Measurements from ENCODE around the gene EML2. TPM values are rescaled to one million over a fixed set of nuclear protein-coding genes. Genes with fewer than 3 reads are reported as not detected.

Gene EML2
- total and polyA plus RNA-seq, 2 donors, result 19.3 to 55.2 TPM

DNA sequence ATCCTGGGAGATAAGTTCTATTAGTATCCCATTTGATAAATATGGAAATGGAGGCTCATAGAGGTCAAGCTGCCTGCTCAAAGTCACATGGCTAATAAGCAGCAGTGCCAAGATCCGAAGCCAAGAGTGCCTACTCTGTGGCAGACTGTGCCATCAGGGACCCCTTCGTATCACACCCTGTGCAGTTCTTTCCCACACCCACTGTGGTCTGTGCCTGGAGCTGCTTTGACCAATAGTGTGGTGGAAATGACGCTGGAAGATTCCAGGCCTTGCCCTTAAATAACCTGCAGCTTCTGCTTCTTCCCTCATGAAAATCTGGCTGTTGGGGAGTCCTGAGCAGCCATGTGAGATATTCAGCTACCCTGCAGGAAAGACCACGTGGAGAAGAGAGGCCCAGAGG lies 64.7 kb downstream of the EML2 start:
- Histone ChIP-seq H3K27me3 (ENCODE audit: control insufficient read depth in 2 of 2, insufficient read depth in 1 of 2, low read length in 1 of 2) (no peaks in the 10 kb centered on the region), H3K9me3 (ENCODE audit: control insufficient read depth in 2 of 2, insufficient read depth in 1 of 2, low read length in 1 of 2) (no peaks in the 10 kb centered on the region), H3K27ac (ENCODE audit: low read depth in 1 of 2, low read length in 1 of 2) (no peak overlapping the region), H3K4me3 (ENCODE audit: low read length in 2 of 2) (no peak overlapping the region), H3K4me1 (ENCODE audit: control insufficient read depth in 2 of 2, insufficient read depth in 2 of 2, low read length in 2 of 2) (no peaks in the 10 kb centered on the region), H3K36me3 (ENCODE audit: control insufficient read depth in 2 of 2, insufficient read depth in 2 of 2, low read length in 1 of 2) (peaks cover 4 to 10% of the 10 kb centered on the region in 2 donors)
- DNase-seq (ENCODE audit: low read depth in 6 of 9, low spot score in 9 of 9), result no peak
- WGBS, result 93% methylated on average over 4 of the region's 4 CpGs

DNA sequence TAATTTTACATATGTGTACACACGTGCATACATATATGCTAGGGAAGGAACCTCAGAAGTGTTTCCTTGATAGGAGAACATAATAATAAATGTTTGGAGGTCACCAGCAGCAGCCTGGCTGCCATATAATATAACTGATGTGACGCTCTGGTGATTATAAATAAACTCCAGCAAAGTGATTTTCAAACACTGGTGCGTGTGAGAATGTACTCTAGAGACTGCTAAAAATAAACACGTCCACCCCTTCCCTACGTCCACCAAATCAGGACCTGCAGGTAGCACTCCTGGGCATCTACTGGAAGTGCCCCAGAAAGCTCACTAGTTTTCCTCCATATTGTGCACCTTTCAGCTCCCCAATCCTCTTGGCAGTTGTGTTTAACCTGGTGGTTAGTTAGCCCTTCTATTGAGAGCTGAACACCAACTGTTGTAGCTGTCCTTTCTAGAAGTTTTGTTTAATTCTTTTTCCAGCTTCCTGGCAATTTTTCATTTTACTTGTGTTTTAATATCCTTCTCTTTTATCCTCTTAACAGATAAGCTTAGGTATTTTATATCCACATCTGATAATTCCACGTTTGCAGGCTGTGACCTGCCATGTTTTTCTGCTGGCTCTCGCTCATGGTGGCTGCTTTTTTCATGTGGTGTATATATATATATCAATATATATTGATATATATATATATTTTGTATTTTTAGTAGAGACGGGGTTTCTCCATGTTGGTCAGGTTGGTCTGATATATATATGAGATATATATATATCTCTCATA lies 67.6 kb downstream of the EML2 start:
- no peak for DNase-seq (ENCODE audit: low read depth in 6 of 9, low spot score in 9 of 9)
- Histone ChIP-seq H3K9me3 (ENCODE audit: control insufficient read depth in 2 of 2, insufficient read depth in 1 of 2, low read length in 1 of 2) (no peaks in the 10 kb centered on the region), H3K4me1 (ENCODE audit: control insufficient read depth in 2 of 2, insufficient read depth in 2 of 2, low read length in 2 of 2) (no peaks in the 10 kb centered on the region), H3K27ac (ENCODE audit: low read depth in 1 of 2, low read length in 1 of 2) (no peak overlapping the region), H3K4me3 (ENCODE audit: low read length in 2 of 2) (no peak overlapping the region), H3K36me3 (ENCODE audit: control insufficient read depth in 2 of 2, insufficient read depth in 2 of 2, low read length in 1 of 2) (peaks cover 5 to 12% of the 10 kb centered on the region in 2 donors), H3K27me3 (ENCODE audit: control insufficient read depth in 2 of 2, insufficient read depth in 1 of 2, low read length in 1 of 2) (no peaks in the 10 kb centered on the region)
- WGBS, result 96% methylated on average over 8 of the region's 8 CpGs

DNA sequence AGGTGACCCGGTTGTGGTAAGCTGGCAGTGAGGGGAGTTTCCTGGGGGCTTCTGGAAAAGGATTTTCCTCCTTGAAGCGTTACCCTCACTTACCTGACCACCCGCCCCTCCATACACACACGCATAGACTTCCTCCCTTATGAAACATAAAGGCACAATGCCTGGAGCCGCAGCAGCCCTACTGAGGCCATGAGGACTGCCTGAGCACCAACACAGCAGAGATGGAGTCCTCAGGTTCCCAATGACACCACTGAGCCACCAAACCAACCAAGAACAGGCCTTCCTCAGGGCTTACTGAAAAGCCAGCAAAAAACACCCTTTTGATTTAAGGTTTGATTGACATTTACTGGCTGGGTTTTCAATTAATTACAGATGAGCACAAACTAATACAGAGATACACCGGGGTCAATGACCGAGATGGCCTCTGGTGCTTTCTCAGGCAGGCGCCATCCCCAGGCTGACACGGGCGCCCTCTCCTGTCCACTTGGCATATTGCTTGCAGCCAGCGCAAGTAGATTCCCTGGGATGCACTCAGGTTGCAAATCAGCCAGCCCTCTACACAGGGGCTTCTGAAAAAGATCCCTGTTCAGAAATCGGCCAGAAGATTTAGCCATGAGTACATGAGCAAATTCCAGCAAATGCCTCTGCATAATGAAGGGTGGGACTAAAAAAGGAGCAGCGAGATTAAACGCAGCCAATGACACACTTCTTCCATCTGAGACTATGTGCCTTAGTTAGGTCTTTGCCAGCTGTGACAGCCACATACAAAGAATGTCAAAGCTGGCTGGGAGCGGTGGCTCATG lies 69.4 kb downstream of the EML2 start:
- H3K27me3 ChIP-seq (ENCODE audit: control insufficient read depth in 2 of 2, insufficient read depth in 1 of 2, low read length in 1 of 2), result no peaks in the 10 kb centered on the region
- H3K36me3 ChIP-seq (ENCODE audit: control insufficient read depth in 2 of 2, insufficient read depth in 2 of 2, low read length in 1 of 2), result peaks cover 5 to 8% of the 10 kb centered on the region in 2 donors
- no peaks in the 10 kb centered on the region for H3K4me1 ChIP-seq (ENCODE audit: control insufficient read depth in 2 of 2, insufficient read depth in 2 of 2, low read length in 2 of 2)
- 80% methylated on average over 15 of the region's 15 CpGs for WGBS
- peak in 3 of 9 donors; percentile 15 to 49 (median 28) for DNase-seq (ENCODE audit: low read depth in 6 of 9, low spot score in 9 of 9)
- no peak overlapping the region for H3K4me3 ChIP-seq (ENCODE audit: low read length in 2 of 2)
- no peak overlapping the region for H3K27ac ChIP-seq (ENCODE audit: low read depth in 1 of 2, low read length in 1 of 2)
- H3K9me3 ChIP-seq (ENCODE audit: control insufficient read depth in 2 of 2, insufficient read depth in 1 of 2, low read length in 1 of 2), result no peaks in the 10 kb centered on the region

DNA sequence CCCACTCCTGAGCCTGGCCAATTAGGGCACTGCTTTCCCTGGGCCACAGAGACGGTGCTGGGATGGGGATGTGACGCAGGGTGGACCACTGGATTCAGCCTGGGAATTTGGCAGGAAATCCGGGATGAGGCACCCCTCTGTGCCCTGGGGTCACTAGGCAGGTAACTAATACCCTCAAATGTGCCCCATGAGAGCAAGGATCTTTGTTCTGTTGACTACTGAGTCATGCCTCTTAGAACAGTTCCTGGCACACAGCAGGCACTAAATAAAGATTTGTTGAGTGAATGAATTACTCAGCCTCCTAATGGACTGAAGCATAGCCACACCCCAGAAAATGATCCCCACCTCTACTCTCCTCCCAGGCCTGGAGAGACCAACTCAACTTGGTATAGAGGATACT lies 70.5 kb downstream of the EML2 start:
- 97% methylated on average over 3 of the region's 3 CpGs for WGBS
- Histone ChIP-seq H3K36me3 (ENCODE audit: control insufficient read depth in 2 of 2, insufficient read depth in 2 of 2, low read length in 1 of 2) (peaks cover 5 to 8% of the 10 kb centered on the region in 2 donors), H3K4me3 (ENCODE audit: low read length in 2 of 2) (no peak overlapping the region), H3K4me1 (ENCODE audit: control insufficient read depth in 2 of 2, insufficient read depth in 2 of 2, low read length in 2 of 2) (peaks cover 9% of the 10 kb centered on the region in 2 donors), H3K27me3 (ENCODE audit: control insufficient read depth in 2 of 2, insufficient read depth in 1 of 2, low read length in 1 of 2) (no peaks in the 10 kb centered on the region), H3K27ac (ENCODE audit: low read depth in 1 of 2, low read length in 1 of 2) (no peak overlapping the region), H3K9me3 (ENCODE audit: control insufficient read depth in 2 of 2, insufficient read depth in 1 of 2, low read length in 1 of 2) (no peaks in the 10 kb centered on the region)
- DNase-seq (ENCODE audit: low read depth in 6 of 9, low spot score in 9 of 9), result no peak

DNA sequence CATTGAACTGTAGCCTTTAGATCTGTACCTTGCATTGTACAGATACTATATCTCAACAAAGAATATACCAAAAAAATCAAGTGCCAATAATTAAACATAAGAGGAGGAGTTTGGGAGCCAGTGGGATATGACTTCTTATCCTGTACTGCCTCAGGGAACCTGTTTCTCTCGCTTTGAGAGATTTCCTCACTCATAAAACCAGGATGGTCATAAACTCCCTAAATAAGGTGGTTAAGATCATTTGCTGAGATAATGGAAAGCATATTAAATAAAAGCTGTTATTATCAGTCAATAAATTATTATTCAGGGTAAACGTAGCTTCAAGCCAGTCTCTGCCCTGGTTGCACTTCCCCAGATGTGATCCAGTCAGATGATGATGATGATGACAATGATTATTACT lies 71.6 kb downstream of the EML2 start:
- DNase-seq (ENCODE audit: low read depth in 6 of 9, low spot score in 9 of 9), result no peak
- peaks cover 2 to 8% of the 10 kb centered on the region in 2 donors for H3K36me3 ChIP-seq (ENCODE audit: control insufficient read depth in 2 of 2, insufficient read depth in 2 of 2, low read length in 1 of 2)
- WGBS, result over 99% methylated on average over 2 of the region's 2 CpGs
- no peaks in the 10 kb centered on the region for H3K27me3 ChIP-seq (ENCODE audit: control insufficient read depth in 2 of 2, insufficient read depth in 1 of 2, low read length in 1 of 2)
- H3K27ac ChIP-seq (ENCODE audit: low read depth in 1 of 2, low read length in 1 of 2), result no peak overlapping the region
- no peak overlapping the region for H3K4me3 ChIP-seq (ENCODE audit: low read length in 2 of 2)
- peaks cover 17 to 20% of the 10 kb centered on the region in 2 donors for H3K4me1 ChIP-seq (ENCODE audit: control insufficient read depth in 2 of 2, insufficient read depth in 2 of 2, low read length in 2 of 2)
- no peaks in the 10 kb centered on the region for H3K9me3 ChIP-seq (ENCODE audit: control insufficient read depth in 2 of 2, insufficient read depth in 1 of 2, low read length in 1 of 2)

DNA sequence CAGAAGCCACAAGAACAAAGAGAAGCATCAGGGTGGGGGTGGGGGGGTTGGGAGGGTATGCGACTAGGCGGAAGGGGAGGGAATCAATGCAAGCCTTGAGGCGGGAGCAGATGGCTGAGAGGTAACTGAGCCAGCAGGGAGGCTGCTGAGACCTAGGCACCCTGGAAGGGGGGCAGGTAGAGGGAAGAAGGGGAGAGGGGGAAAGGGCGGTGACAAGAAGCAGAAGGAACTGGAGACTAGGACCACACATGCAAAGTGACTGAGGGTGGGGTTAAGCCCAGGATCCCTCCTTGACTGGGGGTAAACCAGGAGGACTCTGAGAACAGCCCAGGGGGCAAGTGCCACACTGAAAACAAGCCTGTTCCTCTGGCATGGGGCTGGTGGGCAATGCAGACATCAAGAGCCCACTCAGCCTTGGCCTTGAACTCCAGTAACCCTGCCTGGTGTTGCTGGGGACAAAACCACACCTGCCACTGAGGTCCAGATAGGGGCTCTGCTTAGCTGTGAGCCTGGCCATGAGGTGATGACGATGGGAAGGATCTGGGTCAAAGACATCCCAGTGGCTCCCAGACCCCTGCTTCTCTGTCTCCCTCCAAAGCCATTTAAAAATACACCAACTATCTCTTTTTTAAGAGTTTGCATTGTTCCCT lies 74.9 kb downstream of the EML2 start:
- WGBS, result 48% methylated on average over 5 of the region's 5 CpGs
- no peaks in the 10 kb centered on the region for H3K9me3 ChIP-seq (ENCODE audit: control insufficient read depth in 2 of 2, insufficient read depth in 1 of 2, low read length in 1 of 2)
- peak overlapping the region in 1 of 2 donors; percentile 6 for H3K4me3 ChIP-seq (ENCODE audit: low read length in 2 of 2)
- peaks cover 21 to 28% of the 10 kb centered on the region in 2 donors for H3K4me1 ChIP-seq (ENCODE audit: control insufficient read depth in 2 of 2, insufficient read depth in 2 of 2, low read length in 2 of 2)
- no peaks in the 10 kb centered on the region for H3K27me3 ChIP-seq (ENCODE audit: control insufficient read depth in 2 of 2, insufficient read depth in 1 of 2, low read length in 1 of 2)
- H3K27ac ChIP-seq (ENCODE audit: low read depth in 1 of 2, low read length in 1 of 2), result peak overlapping the region; percentile 37 to 97
- peak in 1 of 9 donors; percentile 26 for DNase-seq (ENCODE audit: low read depth in 6 of 9, low spot score in 9 of 9)
- no peaks in the 10 kb centered on the region for H3K36me3 ChIP-seq (ENCODE audit: control insufficient read depth in 2 of 2, insufficient read depth in 2 of 2, low read length in 1 of 2)

GRCh38 chr19:45560686-45561085 lies 78.5 kb downstream of the EML2 start:
- peaks cover 0 to 6% of the 10 kb centered on the region in 2 donors for H3K36me3 ChIP-seq (ENCODE audit: control insufficient read depth in 2 of 2, insufficient read depth in 2 of 2, low read length in 1 of 2)
- WGBS, result 95% methylated on average over 11 of the region's 11 CpGs
- H3K4me3 ChIP-seq (ENCODE audit: low read length in 2 of 2), result no peak overlapping the region
- no peak overlapping the region for H3K27ac ChIP-seq (ENCODE audit: low read depth in 1 of 2, low read length in 1 of 2)
- H3K27me3 ChIP-seq (ENCODE audit: control insufficient read depth in 2 of 2, insufficient read depth in 1 of 2, low read length in 1 of 2), result no peaks in the 10 kb centered on the region
- no peak for DNase-seq (ENCODE audit: low read depth in 6 of 9, low spot score in 9 of 9)
- H3K4me1 ChIP-seq (ENCODE audit: control insufficient read depth in 2 of 2, insufficient read depth in 2 of 2, low read length in 2 of 2), result peaks cover 21 to 31% of the 10 kb centered on the region in 2 donors
- no peaks in the 10 kb centered on the region for H3K9me3 ChIP-seq (ENCODE audit: control insufficient read depth in 2 of 2, insufficient read depth in 1 of 2, low read length in 1 of 2)

- Histone ChIP-seq H3K4me1 (ENCODE audit: control insufficient read depth in 2 of 2, insufficient read depth in 2 of 2, low read length in 2 of 2) (peaks cover 21 to 31% of the 10 kb centered on the region in 2 donors), H3K9me3 (ENCODE audit: control insufficient read depth in 2 of 2, insufficient read depth in 1 of 2, low read length in 1 of 2) (no peaks in the 10 kb centered on the region), H3K27me3 (ENCODE audit: control insufficient read depth in 2 of 2, insufficient read depth in 1 of 2, low read length in 1 of 2) (no peaks in the 10 kb centered on the region), H3K27ac (ENCODE audit: low read depth in 1 of 2, low read length in 1 of 2) (no peak overlapping the region), H3K4me3 (ENCODE audit: low read length in 2 of 2) (no peak overlapping the region), H3K36me3 (ENCODE audit: control insufficient read depth in 2 of 2, insufficient read depth in 2 of 2, low read length in 1 of 2) (peaks cover 0 to 6% of the 10 kb centered on the region in 2 donors)
- WGBS, result 97% methylated on average over 5 of the region's 5 CpGs
- DNase-seq (ENCODE audit: low read depth in 6 of 9, low spot score in 9 of 9), result no peak
Measured at GRCh38 chr19:45560038-45560437, 79.2 kb downstream of the EML2 start.
